GM18951 (cell line): ENCODE measurements around the gene OR6X1.
"Not testable (repeated sequence)": the region's sequence is repeated elsewhere in the genome, so short reads cannot be mapped to it uniquely, and the experiment has no call there.

Experiments used
- POLR2A ChIP-seq: IDR thresholded peaks from 4 replicates; pipeline ENCODE4 v1.6.1; 2011; ENCODE audit warnings: mild to moderate bottlenecking; ENCODE audit not compliant: insufficient read length, insufficient read depth; ENCODE audit errors: extremely low read depth
- in situ Hi-C: fragments of 300-500 bp; cut with MboI; formaldehyde crosslinking; loops from one replicate; pipeline ENCODE4 v1.12.0; 2022; ENCODE audit warnings: low sequenced_read_pairs, mixed read lengths, inconsistent platforms; ENCODE audit not compliant: unreplicated experiment

The OR6X1 gene

GRCh38 chr11:123741159-123742030 lies 12.9 kb downstream of the OR6X1 start, which contains the start of gene ZNF202:
ZNF202 (minus strand) TSS chr11:123741660; CDS start chr11:123730888, 10,772 bp downstream.
- in situ Hi-C loops, result no loop called here
- peak; percentile 80 for TF ChIP-seq POLR2A

GRCh38 chr11:123740787-123741158 lies 13.5 kb downstream of the OR6X1 start:
- TF ChIP-seq POLR2A, result no peak
- in situ Hi-C loops, result no loop called here

GRCh38 chr11:123738374-123738773 lies 15.9 kb downstream of the OR6X1 start:
- TF ChIP-seq POLR2A, result no peak
- in situ Hi-C loops, result no loop called here

GRCh38 chr11:123736769-123737168 lies 17.5 kb downstream of the OR6X1 start:
- in situ Hi-C loops, result no loop called here
- no peak for TF ChIP-seq POLR2A

- no peak for TF ChIP-seq POLR2A
These were observed 24.7 kb downstream of the OR6X1 start for GRCh38 chr11:123729602-123730001.

GRCh38 chr11:123725995-123726655 lies 28.2 kb downstream of the OR6X1 start:
- in situ Hi-C loops, result no loop called here
- TF ChIP-seq POLR2A, result no peak

More at GRCh38 chr11:123729602-123730001, 24.7 kb downstream of the OR6X1 start:
- in situ Hi-C loops, result no loop called here

GRCh38 chr11:123719452-123719851 lies 34.9 kb downstream of the OR6X1 start:
- in situ Hi-C loops, result no loop called here
- TF ChIP-seq POLR2A, result no peak

GRCh38 chr11:123718469-123718868 lies 35.8 kb downstream of the OR6X1 start:
- no peak for TF ChIP-seq POLR2A
- in situ Hi-C loops, result no loop called here

GRCh38 chr11:123718063-123718462 lies 36.3 kb downstream of the OR6X1 start:
- no peak for TF ChIP-seq POLR2A
- in situ Hi-C loops, result no loop called here

- in situ Hi-C loops, result not testable (repeated sequence)
These were observed 41.7 kb downstream of the OR6X1 start for GRCh38 chr11:123712627-123713026.

GRCh38 chr11:123707606-123708205 lies 46.6 kb downstream of the OR6X1 start:
- TF ChIP-seq POLR2A, result no peak
- in situ Hi-C loops, result loop anchor here (10.0 kb wide), 1 partner anchor 63 kb away; no protein-coding TSS in a partner anchor

GRCh38 chr11:123707206-123707605 lies 47.1 kb downstream of the OR6X1 start:
- TF ChIP-seq POLR2A, result no peak
- in situ Hi-C loops, result loop anchor here (10.0 kb wide), 1 partner anchor 62 kb away; no protein-coding TSS in a partner anchor

- in situ Hi-C loops, result loop anchor here (10.0 kb wide), 1 partner anchor 60 kb away; no protein-coding TSS in a partner anchor
- TF ChIP-seq POLR2A, result no peak
These were observed 50.0 kb downstream of the OR6X1 start for GRCh38 chr11:123704341-123704740.
